Tibial artery (tissue), 4 donors: Measurements from ENCODE around the gene THEM4.

ENCODE experiments used
- DNase-seq, 2 donors: peaks; one replicate each; pipeline ENCODE4 v3.0.0-alpha.2; 2019
- H3K27ac ChIP-seq, 2 donors: fragments of 200-600 bp; sonication (generic) in 1 of 2; 1 replicate in 1 of 2; 2 replicates in 1 of 2; pipeline ENCODE4 v1.5.1; 2018 to 2019; ENCODE audit warnings: mild to moderate bottlenecking in 1 of 2
- H3K27me3 ChIP-seq, 2 donors: fragments of 200-600 bp; sonication (generic) in 1 of 2; one replicate each; pipeline versions ENCODE4 v1.5.1 to v1.6.0; 2016 to 2019
- H3K36me3 ChIP-seq, 3 donors: fragments of 200-600 bp; sonication (generic) in 2 of 3; one replicate each; pipeline ENCODE4 v1.5.1; 2016 to 2019; ENCODE audit warnings: mild to moderate bottlenecking in 2 of 3
- H3K4me1 ChIP-seq, 4 donors: fragments of 200-600 bp; sonication (generic) in 2 of 4; 1 replicate in 3 of 4; 2 replicates in 1 of 4; pipeline ENCODE4 v1.5.1; 2016 to 2019
- H3K4me3 ChIP-seq, 2 donors: fragments of 200-600 bp; sonication (generic) in 1 of 2; 1 replicate in 1 of 2; 2 replicates in 1 of 2; pipeline ENCODE4 v1.5.1; 2018 to 2019; ENCODE audit warnings: mild to moderate bottlenecking in 2 of 2
- H3K9me3 ChIP-seq, 3 donors: fragments of 200-600 bp; sonication (generic) in 1 of 3; one replicate each; pipeline ENCODE4 v1.5.1; 2016 to 2019
- intact Hi-C: fragments of 100-400 bp; cut with DNase I; formaldehyde crosslinking; loops from one replicate; pipeline ENCODE4 v1.15.0; 2023; ENCODE audit warnings: low total_unique reads
- TF ChIP-seq, protein P1 (sequence below), 2 experiments: fragments of 200-600 bp in 1 of 2; fragments of 450-650 bp in 1 of 2; IDR thresholded peaks; one replicate each; pipeline ENCODE4 v1.5.1; 2017 to 2019; ENCODE audit warnings: antibody characterized with exemption in 2 of 2, mild to moderate bottlenecking in 1 of 2, moderate library complexity in 1 of 2

THEM4 gene

DNA sequence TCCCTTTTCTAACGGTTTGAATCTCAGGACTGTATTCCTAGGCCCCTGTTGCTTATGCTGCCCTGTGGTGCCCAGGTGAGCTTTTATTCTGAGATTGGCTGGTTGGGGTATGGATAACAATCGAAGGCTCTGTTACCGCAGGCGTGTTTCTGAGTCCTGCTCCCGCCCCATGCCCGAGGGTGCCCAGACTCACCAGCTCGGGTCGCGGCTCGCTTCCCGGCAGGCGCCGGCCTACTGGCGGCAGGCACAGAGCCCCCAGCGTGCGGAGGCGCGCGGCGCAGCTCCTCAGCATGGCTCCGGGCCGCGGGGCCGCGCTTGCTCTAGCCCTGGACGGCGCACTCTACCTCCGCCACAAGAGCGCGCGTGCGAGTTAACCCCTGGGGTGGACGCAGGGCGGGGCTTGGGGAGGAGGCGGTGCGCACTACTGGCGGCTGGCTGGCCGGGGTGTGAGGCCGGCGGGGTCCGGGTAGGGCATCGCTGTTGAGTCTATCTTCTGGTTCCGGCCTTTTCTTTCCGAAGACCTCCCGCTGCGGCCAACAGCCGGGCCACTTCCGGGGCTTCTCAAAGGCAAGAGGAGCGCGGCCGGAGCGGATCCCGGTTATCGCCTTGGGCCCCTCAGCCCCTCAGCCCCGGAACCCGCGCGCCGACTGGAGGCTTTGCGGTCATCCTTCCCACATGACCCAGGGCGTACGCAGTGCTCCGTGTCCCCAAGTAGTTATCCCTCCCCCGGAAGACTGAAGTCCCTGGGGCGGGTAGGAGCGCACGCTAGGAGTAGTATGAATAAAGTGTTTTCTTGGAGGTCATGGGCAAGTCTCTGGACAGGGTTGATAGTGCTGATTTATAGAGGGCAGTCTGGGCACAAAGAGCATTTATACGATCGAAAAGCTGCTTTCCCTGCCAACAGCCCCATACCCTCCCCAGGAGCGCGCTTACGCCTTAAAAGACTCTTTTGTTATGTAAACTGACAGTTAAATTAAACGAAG lies at the start of gene THEM4:
THEM4 (minus strand) TSS at position 345 of the 983 bp plus-strand sequence; CDS start at position 292, 53 bp downstream.
- TF ChIP-seq, protein P1, sequence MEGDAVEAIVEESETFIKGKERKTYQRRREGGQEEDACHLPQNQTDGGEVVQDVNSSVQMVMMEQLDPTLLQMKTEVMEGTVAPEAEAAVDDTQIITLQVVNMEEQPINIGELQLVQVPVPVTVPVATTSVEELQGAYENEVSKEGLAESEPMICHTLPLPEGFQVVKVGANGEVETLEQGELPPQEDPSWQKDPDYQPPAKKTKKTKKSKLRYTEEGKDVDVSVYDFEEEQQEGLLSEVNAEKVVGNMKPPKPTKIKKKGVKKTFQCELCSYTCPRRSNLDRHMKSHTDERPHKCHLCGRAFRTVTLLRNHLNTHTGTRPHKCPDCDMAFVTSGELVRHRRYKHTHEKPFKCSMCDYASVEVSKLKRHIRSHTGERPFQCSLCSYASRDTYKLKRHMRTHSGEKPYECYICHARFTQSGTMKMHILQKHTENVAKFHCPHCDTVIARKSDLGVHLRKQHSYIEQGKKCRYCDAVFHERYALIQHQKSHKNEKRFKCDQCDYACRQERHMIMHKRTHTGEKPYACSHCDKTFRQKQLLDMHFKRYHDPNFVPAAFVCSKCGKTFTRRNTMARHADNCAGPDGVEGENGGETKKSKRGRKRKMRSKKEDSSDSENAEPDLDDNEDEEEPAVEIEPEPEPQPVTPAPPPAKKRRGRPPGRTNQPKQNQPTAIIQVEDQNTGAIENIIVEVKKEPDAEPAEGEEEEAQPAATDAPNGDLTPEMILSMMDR (IDR thresholded peaks at IDR 0.05) = peak; percentile 24 to 36
- H3K27me3 ChIP-seq = no peaks in the 10 kb centered on the region
- peak within 1 kb of the TSS; percentile 54 to 84 for H3K27ac ChIP-seq
- peaks cover 0 to 21% (median 8%) of the 10 kb centered on the region in 4 donors for H3K4me1 ChIP-seq
- peaks cover 0 to 5% (median 0%) of the 10 kb centered on the region in 3 donors for H3K9me3 ChIP-seq
- intact Hi-C loops = no loop called here
- H3K36me3 ChIP-seq = peaks cover 0 to 6% (median 0%) of the 10 kb centered on the region in 3 donors
- H3K4me3 ChIP-seq = peak within 1 kb of the TSS; percentile 59 to 66
- peak; percentile 97 to 98 for DNase-seq

DNA sequence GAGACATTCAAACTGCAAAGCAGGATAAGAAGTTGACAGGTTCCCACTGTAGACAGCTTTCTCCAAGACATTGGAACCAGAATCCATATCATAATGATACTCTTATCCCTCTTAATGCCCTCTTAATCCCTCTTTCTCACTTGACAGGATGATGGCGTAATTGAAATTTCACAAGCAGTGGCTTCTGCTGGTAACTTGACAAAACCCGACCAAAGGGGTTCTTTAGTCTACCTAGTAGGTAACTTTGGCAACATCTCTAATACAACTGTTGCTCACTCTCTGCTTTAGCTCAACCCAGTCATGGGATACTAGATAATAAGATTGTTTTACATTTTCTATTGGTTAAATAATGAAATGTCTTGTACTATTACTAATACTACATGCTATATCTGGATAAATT lies 49.6 kb upstream of the THEM4 start:
- no peak overlapping the region for H3K27ac ChIP-seq
- H3K4me3 ChIP-seq = no peak overlapping the region
- H3K4me1 ChIP-seq = no peaks in the 10 kb centered on the region
- intact Hi-C loops = no loop called here
- H3K36me3 ChIP-seq = no peaks in the 10 kb centered on the region
- TF ChIP-seq, protein P1 (IDR thresholded peaks at IDR 0.05) = no peak
- DNase-seq = no peak
- H3K27me3 ChIP-seq = no peaks in the 10 kb centered on the region
- no peaks in the 10 kb centered on the region for H3K9me3 ChIP-seq

DNA sequence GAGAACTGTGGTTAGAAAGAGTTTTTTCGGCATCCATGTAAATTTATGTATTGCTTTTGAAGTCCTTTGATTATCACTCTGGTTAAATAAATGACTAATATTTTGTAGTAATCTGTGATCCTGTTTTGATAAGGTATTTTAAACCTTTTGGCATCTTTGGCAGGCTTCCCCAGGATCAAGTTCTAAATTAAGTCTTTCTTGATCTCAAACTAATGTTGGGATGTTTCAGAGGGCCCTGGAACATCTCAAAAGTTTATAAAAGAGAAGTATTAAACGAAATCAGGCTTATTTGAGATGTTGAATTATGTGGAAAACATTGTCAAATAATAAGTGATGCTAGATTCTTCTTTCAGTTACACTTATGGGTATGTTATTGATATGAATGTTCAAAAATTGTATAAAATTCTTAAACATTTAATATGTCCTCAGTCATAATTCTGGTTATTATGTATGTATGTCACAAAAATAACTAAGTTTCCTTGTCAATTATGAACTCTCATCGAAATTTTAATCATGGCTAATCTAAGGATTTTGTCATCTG lies 47.7 kb upstream of the THEM4 start:
- Histone ChIP-seq H3K4me1 (no peaks in the 10 kb centered on the region), H3K27ac (no peak overlapping the region), H3K27me3 (no peaks in the 10 kb centered on the region), H3K9me3 (no peaks in the 10 kb centered on the region), H3K36me3 (no peaks in the 10 kb centered on the region), H3K4me3 (no peak overlapping the region)
- intact Hi-C loops = no loop called here
- TF ChIP-seq, protein P1 (IDR thresholded peaks at IDR 0.05) = no peak
- DNase-seq = no peak

DNA sequence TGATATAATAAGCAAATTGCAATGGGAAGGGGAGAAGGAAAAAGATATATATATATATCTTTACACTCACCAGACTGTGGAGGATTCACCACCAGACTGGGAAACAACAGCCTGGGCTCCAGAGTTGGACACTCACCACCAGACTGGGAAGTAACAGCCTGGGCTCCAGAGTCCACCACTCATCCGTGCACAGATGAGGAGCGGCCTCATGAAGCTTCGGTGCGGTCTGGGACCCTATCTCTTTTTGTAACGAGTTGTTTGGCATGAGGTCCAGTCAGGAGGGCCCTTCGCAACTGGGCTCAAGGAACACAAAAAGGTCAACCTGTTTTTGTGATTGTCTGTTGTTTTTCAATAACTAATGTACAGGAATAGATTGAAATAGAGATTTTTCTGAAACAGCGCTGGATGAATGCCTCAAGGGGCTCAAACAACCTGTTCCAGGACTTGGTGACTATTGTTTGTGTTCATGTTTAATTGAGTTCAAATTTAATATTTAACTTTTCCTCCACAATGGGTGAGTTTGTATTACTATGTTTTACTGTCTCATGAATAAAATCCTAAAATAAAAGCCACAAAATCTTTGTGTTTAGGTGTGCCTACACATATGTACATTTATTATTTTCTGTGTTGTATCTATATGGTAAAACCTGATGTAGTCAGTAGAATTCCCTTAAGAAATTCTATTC lies 44.2 kb upstream of the THEM4 start:
- intact Hi-C loops = no loop called here
- Histone ChIP-seq H3K36me3 (no peaks in the 10 kb centered on the region), H3K4me3 (no peak overlapping the region), H3K27ac (no peak overlapping the region), H3K9me3 (no peaks in the 10 kb centered on the region), H3K4me1 (no peaks in the 10 kb centered on the region), H3K27me3 (no peaks in the 10 kb centered on the region)
- TF ChIP-seq, protein P1 (IDR thresholded peaks at IDR 0.05) = no peak
- no peak for DNase-seq

DNA sequence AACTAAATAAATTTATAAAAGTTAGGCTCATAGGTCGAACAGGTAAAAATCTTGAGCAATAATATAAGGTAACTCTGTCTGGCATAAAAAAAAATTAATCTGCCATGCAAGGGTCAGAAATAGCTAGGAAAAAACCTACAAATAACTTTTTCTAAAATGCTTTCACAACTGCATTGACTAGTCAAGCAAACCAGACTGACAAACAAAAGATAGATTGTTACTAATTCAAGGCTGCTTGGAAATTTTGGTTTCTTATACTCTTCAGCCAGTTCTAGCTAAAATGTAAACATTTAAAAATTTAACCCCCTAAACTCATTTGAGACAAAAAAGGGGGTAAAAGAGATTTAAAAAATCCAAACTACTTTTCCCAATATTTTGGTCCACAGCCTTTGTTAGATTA lies 43.5 kb upstream of the THEM4 start:
- intact Hi-C loops = no loop called here
- no peak overlapping the region for H3K4me3 ChIP-seq
- no peaks in the 10 kb centered on the region for H3K36me3 ChIP-seq
- H3K9me3 ChIP-seq = no peaks in the 10 kb centered on the region
- TF ChIP-seq, protein P1 (IDR thresholded peaks at IDR 0.05) = no peak
- no peaks in the 10 kb centered on the region for H3K4me1 ChIP-seq
- H3K27me3 ChIP-seq = no peaks in the 10 kb centered on the region
- no peak for DNase-seq
- H3K27ac ChIP-seq = no peak overlapping the region
